Calu3 (cell line): ENCODE measurements around the gene NPTX2. TPM values are rescaled to one million over a fixed set of nuclear protein-coding genes. Genes with fewer than 3 reads are reported as not detected.

Experiments
- BruUV-seq: library from RNA; stranded (reverse); fragments of 400-500 nt; replicated peaks from 2 replicates; lab custom pipeline; 2021; lab: Mats Ljungman, UMichigan
- CTCF ChIA-PET: fragments of 300-600 bp; sonication (Branson Sonifier 250); formaldehyde crosslinking; loops from one replicate; lab custom pipeline; 2022; ENCODE audit warnings: antibody characterized with exemption; lab: Charles Lee
- DNase-seq: peaks from one replicate; pipeline ENCODE4 v3.0.0; 2022
- H3K27ac Mint-ChIP-seq: one replicate; pipeline ENCODE4 v1.8.0; 2022; ENCODE audit warnings: mixed read lengths; ENCODE audit not compliant: unreplicated experiment
- H3K27me3 Mint-ChIP-seq: one replicate; pipeline ENCODE4 v1.8.0; 2022; ENCODE audit warnings: mixed read lengths; ENCODE audit not compliant: unreplicated experiment
- H3K36me3 Mint-ChIP-seq: one replicate; pipeline ENCODE4 v1.8.0; 2022; ENCODE audit warnings: mild to moderate bottlenecking, moderate library complexity, mixed read lengths; ENCODE audit not compliant: insufficient read depth, unreplicated experiment
- H3K4me1 Mint-ChIP-seq: one replicate; pipeline ENCODE4 v1.8.0; 2022; ENCODE audit warnings: mild to moderate bottlenecking, low read depth, mixed read lengths; ENCODE audit not compliant: unreplicated experiment
- H3K4me3 Mint-ChIP-seq: one replicate; pipeline ENCODE4 v1.8.0; 2022; ENCODE audit warnings: mild to moderate bottlenecking, low read depth, moderate library complexity, mixed read lengths; ENCODE audit not compliant: unreplicated experiment
- H3K9me3 Mint-ChIP-seq: one replicate; pipeline ENCODE4 v1.8.0; 2022; ENCODE audit warnings: low read depth, mixed read lengths; ENCODE audit not compliant: unreplicated experiment
- intact Hi-C: fragments of 100-400 bp; cut with micrococcal nuclease; formaldehyde crosslinking; loops from one replicate; pipeline ENCODE4 v1.10.0; 2022; ENCODE audit not compliant: unreplicated experiment
- total RNA-seq: library from RNA; stranded (reverse); gene quantifications from 2 replicates; pipeline ENCODE4 v1.2.3, GENCODE V29; 2022
- TF ChIP-seq, protein P1 (sequence below): fragments of 200-600 bp; IDR thresholded peaks from one replicate; pipeline ENCODE4 v1.8.0; 2022; ENCODE audit warnings: antibody characterized with exemption; ENCODE audit not compliant: unreplicated experiment

NPTX2 gene
- total RNA-seq, 1 experiment from 2014 or later = not detected

DNA sequence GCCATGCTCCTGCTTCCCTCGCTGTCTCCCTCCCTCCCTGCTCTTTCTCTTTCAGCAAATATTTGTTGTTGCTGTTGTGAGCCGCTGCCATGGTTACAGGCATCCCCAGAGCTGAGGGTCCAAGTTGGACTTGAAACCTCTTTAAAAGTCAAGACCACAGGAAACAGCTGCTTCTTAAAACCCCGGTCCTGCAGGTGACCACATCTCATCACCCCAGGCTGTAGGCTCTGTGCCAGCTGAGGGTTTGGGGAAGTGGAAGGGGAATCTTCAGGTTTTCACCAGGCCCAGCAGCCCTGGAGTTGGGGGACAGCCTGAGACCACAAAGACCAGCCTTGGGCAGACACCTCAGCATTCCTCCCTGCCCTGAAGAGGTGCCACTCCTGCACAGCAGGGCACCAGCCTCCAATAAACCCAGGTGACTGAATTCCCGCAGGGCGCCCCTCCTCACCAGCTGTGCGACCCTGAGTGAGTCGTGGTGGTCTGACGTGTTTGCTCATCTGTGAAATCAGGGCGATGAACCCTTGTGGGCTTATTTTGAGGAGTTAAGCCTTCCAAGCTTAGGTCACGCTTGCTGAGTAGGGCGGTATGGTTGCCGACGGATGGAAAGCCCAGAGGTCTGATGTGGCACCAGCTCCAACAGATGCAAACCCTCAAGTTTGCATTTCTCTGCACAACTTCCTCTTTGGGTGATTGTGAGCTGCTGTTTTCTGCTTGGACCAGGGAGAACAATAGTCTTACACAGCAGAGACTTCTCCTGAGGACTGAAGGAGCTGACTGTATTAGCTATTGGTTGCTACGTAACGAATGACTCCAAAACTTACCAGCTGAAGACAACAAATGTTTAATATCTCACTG, 24.8 kb downstream of the NPTX2 start:
- TF ChIP-seq, protein P1, sequence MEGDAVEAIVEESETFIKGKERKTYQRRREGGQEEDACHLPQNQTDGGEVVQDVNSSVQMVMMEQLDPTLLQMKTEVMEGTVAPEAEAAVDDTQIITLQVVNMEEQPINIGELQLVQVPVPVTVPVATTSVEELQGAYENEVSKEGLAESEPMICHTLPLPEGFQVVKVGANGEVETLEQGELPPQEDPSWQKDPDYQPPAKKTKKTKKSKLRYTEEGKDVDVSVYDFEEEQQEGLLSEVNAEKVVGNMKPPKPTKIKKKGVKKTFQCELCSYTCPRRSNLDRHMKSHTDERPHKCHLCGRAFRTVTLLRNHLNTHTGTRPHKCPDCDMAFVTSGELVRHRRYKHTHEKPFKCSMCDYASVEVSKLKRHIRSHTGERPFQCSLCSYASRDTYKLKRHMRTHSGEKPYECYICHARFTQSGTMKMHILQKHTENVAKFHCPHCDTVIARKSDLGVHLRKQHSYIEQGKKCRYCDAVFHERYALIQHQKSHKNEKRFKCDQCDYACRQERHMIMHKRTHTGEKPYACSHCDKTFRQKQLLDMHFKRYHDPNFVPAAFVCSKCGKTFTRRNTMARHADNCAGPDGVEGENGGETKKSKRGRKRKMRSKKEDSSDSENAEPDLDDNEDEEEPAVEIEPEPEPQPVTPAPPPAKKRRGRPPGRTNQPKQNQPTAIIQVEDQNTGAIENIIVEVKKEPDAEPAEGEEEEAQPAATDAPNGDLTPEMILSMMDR = no peak
- Mint-ChIP-seq H3K4me3 (no peak overlapping the region), H3K9me3 (no peaks in the 10 kb centered on the region), H3K36me3 (no peaks in the 10 kb centered on the region), H3K27me3 (peaks cover 25% of the 10 kb centered on the region), H3K4me1 (no peaks in the 10 kb centered on the region), H3K27ac (no peak overlapping the region)
- CTCF ChIA-PET = no interaction called here
- DNase-seq = no peak
- BruUV-seq = no TSS peak
- intact Hi-C loops = no loop called here

- Mint-ChIP-seq H3K36me3 (no peaks in the 10 kb centered on the region), H3K4me1 (no peaks in the 10 kb centered on the region), H3K9me3 (no peaks in the 10 kb centered on the region), H3K27me3 (peaks cover 25% of the 10 kb centered on the region), H3K4me3 (no peak overlapping the region), H3K27ac (no peak overlapping the region)
- CTCF ChIA-PET = no interaction called here
- TF ChIP-seq, protein P1 = no peak
- intact Hi-C loops = no loop called here
- no TSS peak for BruUV-seq
- no peak for DNase-seq
These were observed 26.3 kb downstream of the NPTX2 start for GRCh38 chr7:98643236-98643985.

GRCh38 chr7:98646465-98646864, 29.4 kb downstream of the NPTX2 start:
- Mint-ChIP-seq H3K4me3 (no peak overlapping the region), H3K9me3 (no peaks in the 10 kb centered on the region), H3K4me1 (no peaks in the 10 kb centered on the region), H3K27me3 (peaks cover 54% of the 10 kb centered on the region), H3K27ac (no peak overlapping the region), H3K36me3 (no peaks in the 10 kb centered on the region)
- BruUV-seq = no TSS peak
- TF ChIP-seq, protein P1 = no peak
- intact Hi-C loops = no loop called here
- CTCF ChIA-PET = no interaction called here
- no peak for DNase-seq

DNA sequence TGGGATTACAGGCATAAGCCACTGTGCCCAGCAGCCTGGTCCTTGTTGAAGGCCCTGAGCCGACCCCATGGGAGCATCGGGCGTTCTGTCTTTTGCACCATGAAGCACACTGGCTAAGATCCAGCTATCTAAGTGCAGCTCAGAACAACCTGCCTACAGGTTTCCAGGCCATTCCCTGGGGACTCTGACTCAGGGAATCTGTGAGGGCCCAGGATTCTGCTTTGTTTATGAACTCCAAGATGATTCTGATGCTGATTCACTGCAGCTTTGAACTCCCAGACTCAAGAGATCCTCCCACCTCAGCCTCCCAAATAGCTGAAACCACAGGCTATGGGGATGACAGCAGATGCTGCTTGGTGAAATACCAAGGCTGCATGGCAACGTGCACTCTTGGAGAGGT, 30.2 kb downstream of the NPTX2 start:
- DNase-seq = no peak
- CTCF ChIA-PET = no interaction called here
- Mint-ChIP-seq H3K36me3 (no peaks in the 10 kb centered on the region), H3K27ac (no peak overlapping the region), H3K9me3 (no peaks in the 10 kb centered on the region), H3K4me3 (no peak overlapping the region), H3K27me3 (peaks cover 54% of the 10 kb centered on the region), H3K4me1 (no peaks in the 10 kb centered on the region)
- TF ChIP-seq, protein P1 = no peak
- BruUV-seq = no TSS peak
- intact Hi-C loops = no loop called here
